SK-N-SH treated with all-trans-retinoic acid at 6 μM for 48 hours (cell line): Measurements from ENCODE around the gene SLC35G6.

Experiments used
- ARNTL ChIP-seq: fragments of 450-650 bp; formaldehyde crosslinking; IDR thresholded peaks from 2 replicates; pipeline ENCODE4 v1.5.0; 2020; ENCODE audit warnings: low read depth, mild to moderate bottlenecking, moderate library complexity, borderline replicate concordance
- CREB5 ChIP-seq: fragments of 250-450 bp; sonication (Bioruptor Pico); IDR thresholded peaks from 2 replicates; pipeline ENCODE4 v1.5.1; 2020; ENCODE audit warnings: low read depth, mild to moderate bottlenecking, moderate library complexity
- CSRNP3 ChIP-seq: fragments of 250-450 bp; sonication (Bioruptor Pico); IDR thresholded peaks from 2 replicates; pipeline ENCODE4 v1.5.1; 2021; ENCODE audit warnings: mild to moderate bottlenecking, moderate library complexity
- OSR1 ChIP-seq: fragments of 250-450 bp; sonication (Bioruptor Pico); IDR thresholded peaks from 2 replicates; pipeline ENCODE4 v1.8.0; 2022; ENCODE audit warnings: moderate library complexity, mild to moderate bottlenecking, inconsistent platforms
- RARB ChIP-seq: fragments of 250-450 bp; sonication (Bioruptor Pico); IDR thresholded peaks from 2 replicates; pipeline ENCODE4 v1.8.0; 2021; ENCODE audit warnings: mild to moderate bottlenecking, moderate library complexity
- ZFP30 ChIP-seq: fragments of 450-650 bp; formaldehyde crosslinking; IDR thresholded peaks from 2 replicates; pipeline ENCODE4 v1.5.0; 2022; ENCODE audit warnings: mild to moderate bottlenecking, moderate library complexity
- TF ChIP-seq, protein P1 (sequence below): fragments of 250-450 bp; sonication (Bioruptor Pico); IDR thresholded peaks from 2 replicates; pipeline ENCODE4 v1.8.0; 2020; ENCODE audit warnings: mild to moderate bottlenecking, moderate library complexity, borderline replicate concordance
- TF ChIP-seq, protein P2 (sequence below): fragments of 250-450 bp; sonication (Bioruptor Pico); IDR thresholded peaks from 2 replicates; pipeline ENCODE4 v1.8.0; 2021; ENCODE audit warnings: low read depth, mild to moderate bottlenecking, moderate library complexity, borderline replicate concordance

- TF ChIP-seq ARNTL: no peak
- TF ChIP-seq, protein P1, sequence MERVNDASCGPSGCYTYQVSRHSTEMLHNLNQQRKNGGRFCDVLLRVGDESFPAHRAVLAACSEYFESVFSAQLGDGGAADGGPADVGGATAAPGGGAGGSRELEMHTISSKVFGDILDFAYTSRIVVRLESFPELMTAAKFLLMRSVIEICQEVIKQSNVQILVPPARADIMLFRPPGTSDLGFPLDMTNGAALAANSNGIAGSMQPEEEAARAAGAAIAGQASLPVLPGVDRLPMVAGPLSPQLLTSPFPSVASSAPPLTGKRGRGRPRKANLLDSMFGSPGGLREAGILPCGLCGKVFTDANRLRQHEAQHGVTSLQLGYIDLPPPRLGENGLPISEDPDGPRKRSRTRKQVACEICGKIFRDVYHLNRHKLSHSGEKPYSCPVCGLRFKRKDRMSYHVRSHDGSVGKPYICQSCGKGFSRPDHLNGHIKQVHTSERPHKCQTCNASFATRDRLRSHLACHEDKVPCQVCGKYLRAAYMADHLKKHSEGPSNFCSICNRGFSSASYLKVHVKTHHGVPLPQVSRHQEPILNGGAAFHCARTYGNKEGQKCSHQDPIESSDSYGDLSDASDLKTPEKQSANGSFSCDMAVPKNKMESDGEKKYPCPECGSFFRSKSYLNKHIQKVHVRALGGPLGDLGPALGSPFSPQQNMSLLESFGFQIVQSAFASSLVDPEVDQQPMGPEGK (CRISPR knock-in tag): no peak
- TF ChIP-seq CSRNP3: no peak
- no peak for TF ChIP-seq OSR1
- TF ChIP-seq, protein P2, sequence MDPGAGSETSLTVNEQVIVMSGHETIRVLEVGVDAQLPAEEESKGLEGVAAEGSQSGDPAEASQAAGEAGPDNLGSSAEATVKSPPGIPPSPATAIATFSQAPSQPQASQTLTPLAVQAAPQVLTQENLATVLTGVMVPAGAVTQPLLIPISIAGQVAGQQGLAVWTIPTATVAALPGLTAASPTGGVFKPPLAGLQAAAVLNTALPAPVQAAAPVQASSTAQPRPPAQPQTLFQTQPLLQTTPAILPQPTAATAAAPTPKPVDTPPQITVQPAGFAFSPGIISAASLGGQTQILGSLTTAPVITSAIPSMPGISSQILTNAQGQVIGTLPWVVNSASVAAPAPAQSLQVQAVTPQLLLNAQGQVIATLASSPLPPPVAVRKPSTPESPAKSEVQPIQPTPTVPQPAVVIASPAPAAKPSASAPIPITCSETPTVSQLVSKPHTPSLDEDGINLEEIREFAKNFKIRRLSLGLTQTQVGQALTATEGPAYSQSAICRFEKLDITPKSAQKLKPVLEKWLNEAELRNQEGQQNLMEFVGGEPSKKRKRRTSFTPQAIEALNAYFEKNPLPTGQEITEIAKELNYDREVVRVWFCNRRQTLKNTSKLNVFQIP (CRISPR knock-in tag): no peak
- TF ChIP-seq CREB5 (CRISPR knock-in tag): no peak
- no peak for TF ChIP-seq RARB (CRISPR knock-in tag)
- no peak for TF ChIP-seq ZFP30 (CRISPR knock-in tag)
Observed at GRCh38 chr17:7508145-7508544, 26.9 kb downstream of the SLC35G6 start.
